Gastrocnemius medialis (tissue), 4 donors: Measurements from ENCODE around the gene MAMDC4.

Experiments
- POLR2A ChIP-seq, 2 donors: fragments of 450-650 bp; IDR thresholded peaks; one replicate each; pipeline ENCODE4 v1.6.1; 2017; ENCODE audit warnings: antibody characterized with exemption in 2 of 2, mild to moderate bottlenecking in 2 of 2, moderate library complexity in 2 of 2
- TF ChIP-seq, protein P1 (sequence below), 5 experiments: fragments of 450-650 bp in 3 of 5; fragments of 200-600 bp in 2 of 5; sonication (generic) in 2 of 5; IDR thresholded peaks in 4 of 5; conservative IDR thresholded peaks in 1 of 5; 1 replicate in 4 of 5; 2 replicates in 1 of 5; pipeline ENCODE4 v1.5.1; 2016 to 2019; ENCODE audit warnings: antibody characterized with exemption in 5 of 5, mild to moderate bottlenecking in 3 of 5, moderate library complexity in 3 of 5

- TF ChIP-seq, protein P1, sequence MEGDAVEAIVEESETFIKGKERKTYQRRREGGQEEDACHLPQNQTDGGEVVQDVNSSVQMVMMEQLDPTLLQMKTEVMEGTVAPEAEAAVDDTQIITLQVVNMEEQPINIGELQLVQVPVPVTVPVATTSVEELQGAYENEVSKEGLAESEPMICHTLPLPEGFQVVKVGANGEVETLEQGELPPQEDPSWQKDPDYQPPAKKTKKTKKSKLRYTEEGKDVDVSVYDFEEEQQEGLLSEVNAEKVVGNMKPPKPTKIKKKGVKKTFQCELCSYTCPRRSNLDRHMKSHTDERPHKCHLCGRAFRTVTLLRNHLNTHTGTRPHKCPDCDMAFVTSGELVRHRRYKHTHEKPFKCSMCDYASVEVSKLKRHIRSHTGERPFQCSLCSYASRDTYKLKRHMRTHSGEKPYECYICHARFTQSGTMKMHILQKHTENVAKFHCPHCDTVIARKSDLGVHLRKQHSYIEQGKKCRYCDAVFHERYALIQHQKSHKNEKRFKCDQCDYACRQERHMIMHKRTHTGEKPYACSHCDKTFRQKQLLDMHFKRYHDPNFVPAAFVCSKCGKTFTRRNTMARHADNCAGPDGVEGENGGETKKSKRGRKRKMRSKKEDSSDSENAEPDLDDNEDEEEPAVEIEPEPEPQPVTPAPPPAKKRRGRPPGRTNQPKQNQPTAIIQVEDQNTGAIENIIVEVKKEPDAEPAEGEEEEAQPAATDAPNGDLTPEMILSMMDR (IDR thresholded peaks at IDR 0.05 in 4 of 5, conservative IDR thresholded peaks at IDR 0.05 in 1 of 5), result no peak
- TF ChIP-seq POLR2A (IDR thresholded peaks at IDR 0.05), result no peak
Measured at GRCh38 chr9:136844761-136845464, 7.2 kb upstream of the MAMDC4 start.
